Epithelial cell of esophagus (primary cell): Measurements from ENCODE around the gene CDCP2.

Source experiments
- DNase-seq: peaks from one replicate; pipeline ENCODE4 v3.0.0; 2010; ENCODE audit warnings: low read depth
- H3K4me3 ChIP-seq: 2 replicates; pipeline ENCODE4 v1.5.1; 2011; ENCODE audit warnings: mild to moderate bottlenecking, low read length, control low read depth
- CTCF ChIP-seq: IDR thresholded peaks from 2 replicates; pipeline ENCODE4 v1.5.1; 2011; ENCODE audit warnings: low read depth, mild to moderate bottlenecking, low read length, control low read depth, inconsistent platforms; ENCODE audit not compliant: insufficient read depth; ENCODE audit errors: missing control alignments

The CDCP2 gene

GRCh38 chr1:54188291-54188690 is 35.5 kb upstream of the CDCP2 start:
- DNase-seq: no peak
- TF ChIP-seq CTCF: no peak
- no peak overlapping the region for H3K4me3 ChIP-seq

DNA sequence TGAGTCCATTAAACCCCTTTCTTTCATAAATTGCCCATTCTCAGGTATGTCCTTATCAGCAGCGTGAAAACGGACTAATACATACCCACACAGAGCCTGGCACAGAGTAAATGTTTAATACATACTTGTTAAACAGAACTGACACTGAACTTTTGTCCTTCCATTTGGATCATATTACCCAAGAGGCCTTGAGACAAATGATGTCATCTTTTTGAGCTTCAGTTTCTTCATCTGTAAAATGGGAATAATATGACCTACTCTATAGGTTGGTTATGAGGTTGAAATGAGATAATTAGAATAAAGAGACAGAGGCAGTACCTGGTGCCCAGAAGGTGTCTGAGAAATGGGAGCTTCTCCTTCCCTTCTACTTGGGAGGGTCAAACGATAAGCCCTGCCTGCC is 33.3 kb upstream of the CDCP2 start:
- no peak for DNase-seq
- H3K4me3 ChIP-seq: no peak overlapping the region
- no peak for TF ChIP-seq CTCF

DNA sequence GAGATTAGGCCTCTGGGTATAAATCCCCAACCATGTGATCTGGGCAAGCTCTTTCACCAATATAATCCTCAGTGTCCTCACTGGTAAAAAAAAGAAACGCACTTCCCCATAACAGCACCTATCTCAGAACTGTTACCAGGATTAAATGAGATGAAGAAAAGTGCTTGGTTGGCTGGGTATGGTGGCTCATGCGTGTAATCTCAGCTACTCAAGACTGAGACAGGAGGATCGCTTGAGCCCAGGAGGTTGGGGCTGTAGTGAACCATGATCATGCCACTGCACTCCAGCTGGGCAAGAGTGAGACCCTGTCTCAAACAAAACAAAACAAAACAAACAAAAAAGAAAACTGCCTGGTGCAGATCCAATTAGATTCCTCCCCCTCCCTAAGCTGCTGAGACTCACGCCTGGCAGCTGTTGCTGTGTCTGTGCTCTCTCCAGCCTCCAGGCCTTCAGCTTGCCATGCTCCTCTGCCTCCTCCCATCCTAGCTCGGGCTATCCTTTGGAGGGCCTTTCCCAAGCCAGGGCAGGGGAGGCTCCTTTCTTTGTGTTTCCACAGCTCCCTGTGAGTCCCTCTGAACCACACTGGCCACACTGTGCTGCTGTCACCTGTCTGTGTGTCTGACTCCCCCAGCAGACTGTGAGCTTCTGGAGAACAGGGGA is 28.0 kb upstream of the CDCP2 start:
- DNase-seq: no peak
- TF ChIP-seq CTCF: no peak
- no peak overlapping the region for H3K4me3 ChIP-seq

- DNase-seq: no peak
- H3K4me3 ChIP-seq: no peak overlapping the region
- TF ChIP-seq CTCF: no peak
These were observed 25.7 kb upstream of the CDCP2 start for GRCh38 chr1:54178296-54179070.

DNA sequence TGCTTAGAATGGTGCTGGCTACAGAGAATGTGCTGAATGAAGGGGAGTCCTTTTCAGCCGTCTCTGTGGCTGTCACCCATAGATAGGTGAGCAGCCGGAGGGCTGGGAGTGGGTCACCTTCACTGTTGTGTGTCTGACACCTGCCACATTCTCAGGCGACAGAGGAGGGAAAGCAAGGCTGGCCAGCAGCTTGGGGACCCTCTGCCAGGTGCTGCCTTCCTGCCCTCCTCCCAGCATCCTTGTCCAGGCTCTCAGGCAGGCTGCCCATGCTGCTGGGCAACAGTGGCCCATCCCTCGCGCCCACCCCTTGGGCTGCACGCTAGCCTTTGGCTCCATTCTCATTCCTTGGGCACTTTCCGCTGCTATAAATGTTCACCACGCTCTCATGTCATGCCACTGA is 24.9 kb upstream of the CDCP2 start:
- no peak for DNase-seq
- no peak for TF ChIP-seq CTCF
- H3K4me3 ChIP-seq: no peak overlapping the region

DNA sequence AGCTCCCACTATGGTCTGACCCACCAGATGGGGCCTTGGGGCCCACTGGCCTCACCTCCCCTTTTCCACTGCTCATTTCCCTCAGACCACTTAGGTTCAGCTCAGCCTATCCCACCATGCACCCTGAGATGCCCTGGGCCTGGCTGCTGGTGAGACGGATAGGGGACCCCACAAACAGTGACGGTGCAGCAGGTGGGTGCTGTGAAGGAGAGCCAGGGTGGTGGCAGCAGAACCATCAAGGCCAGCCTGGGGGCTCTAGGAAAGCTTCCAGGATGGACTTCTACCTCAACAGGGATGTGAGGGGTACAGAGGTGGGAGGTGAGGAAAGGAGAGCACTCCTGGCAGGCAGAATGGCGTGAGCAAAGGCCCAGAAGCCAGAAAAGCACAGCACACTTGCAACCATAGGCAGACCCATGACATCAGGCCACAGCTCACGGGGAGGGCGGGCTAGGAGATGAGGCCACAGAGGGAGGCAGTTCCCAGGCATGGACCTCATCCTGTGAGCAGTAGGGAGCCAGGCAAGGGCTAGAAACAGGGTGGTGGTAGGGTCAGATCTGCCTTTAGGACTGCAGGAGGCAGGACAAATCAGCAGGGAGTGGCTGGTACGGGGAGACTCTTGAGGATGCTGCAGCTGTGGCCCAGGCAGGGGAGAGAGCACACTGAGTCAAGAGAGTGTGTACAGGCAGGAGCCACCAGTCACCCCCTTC is 24.0 kb upstream of the CDCP2 start:
- no peak for DNase-seq
- no peak for TF ChIP-seq CTCF
- H3K4me3 ChIP-seq: no peak overlapping the region
